ENCODE data around the gene COX4I1.

The COX4I1 gene

DNA sequence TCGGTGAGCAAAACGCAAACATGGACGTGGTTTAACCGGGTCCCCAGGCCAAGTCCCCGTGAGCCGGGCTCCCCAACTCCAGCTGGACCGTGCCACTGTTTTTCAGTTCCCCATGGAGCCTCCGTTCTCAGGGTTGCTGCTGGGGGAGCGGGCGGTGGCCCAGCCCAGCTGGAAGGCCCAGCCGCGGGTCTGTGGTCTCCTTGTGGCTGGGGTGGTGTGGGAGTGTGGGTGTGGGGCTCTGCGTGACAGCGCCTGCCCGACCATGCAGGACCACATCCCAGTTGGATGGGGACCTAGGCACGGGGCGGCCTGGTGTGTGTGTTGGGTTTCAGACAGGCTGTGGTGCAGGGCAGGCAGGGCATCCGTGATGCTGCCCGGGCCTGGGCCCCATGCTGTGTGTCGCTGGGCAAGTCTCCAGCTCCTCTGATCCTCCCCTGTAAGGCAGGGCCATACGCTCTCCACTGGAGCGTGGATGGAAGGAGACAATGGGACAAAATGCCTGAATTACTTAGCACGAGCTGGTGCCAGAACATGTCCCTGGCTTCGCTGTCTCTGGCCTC is 40.3 kb downstream of the COX4I1 start:
- TF ChIP-seq, protein P1, sequence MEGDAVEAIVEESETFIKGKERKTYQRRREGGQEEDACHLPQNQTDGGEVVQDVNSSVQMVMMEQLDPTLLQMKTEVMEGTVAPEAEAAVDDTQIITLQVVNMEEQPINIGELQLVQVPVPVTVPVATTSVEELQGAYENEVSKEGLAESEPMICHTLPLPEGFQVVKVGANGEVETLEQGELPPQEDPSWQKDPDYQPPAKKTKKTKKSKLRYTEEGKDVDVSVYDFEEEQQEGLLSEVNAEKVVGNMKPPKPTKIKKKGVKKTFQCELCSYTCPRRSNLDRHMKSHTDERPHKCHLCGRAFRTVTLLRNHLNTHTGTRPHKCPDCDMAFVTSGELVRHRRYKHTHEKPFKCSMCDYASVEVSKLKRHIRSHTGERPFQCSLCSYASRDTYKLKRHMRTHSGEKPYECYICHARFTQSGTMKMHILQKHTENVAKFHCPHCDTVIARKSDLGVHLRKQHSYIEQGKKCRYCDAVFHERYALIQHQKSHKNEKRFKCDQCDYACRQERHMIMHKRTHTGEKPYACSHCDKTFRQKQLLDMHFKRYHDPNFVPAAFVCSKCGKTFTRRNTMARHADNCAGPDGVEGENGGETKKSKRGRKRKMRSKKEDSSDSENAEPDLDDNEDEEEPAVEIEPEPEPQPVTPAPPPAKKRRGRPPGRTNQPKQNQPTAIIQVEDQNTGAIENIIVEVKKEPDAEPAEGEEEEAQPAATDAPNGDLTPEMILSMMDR (IDR thresholded peaks at IDR 0.05; ENCODE audit: borderline replicate concordance, extremely low read depth, low read length, poor library complexity, severe bottlenecking): no peak
- no peaks in the 10 kb centered on the region for H3K4me1 ChIP-seq (ENCODE audit: insufficient read depth, low read length)
- H3K4me3 ChIP-seq (ENCODE audit: low read depth in 1 of 2, low read length in 2 of 2): no peak overlapping the region
- no peak overlapping the region for H3K9ac ChIP-seq (ENCODE audit: low read depth, low read length)
- no peak overlapping the region for H2AFZ ChIP-seq (ENCODE audit: low read depth, low read length)
- no peak overlapping the region for H3K4me2 ChIP-seq (ENCODE audit: insufficient read depth, low read length)
- no peaks in the 10 kb centered on the region for H4K20me1 ChIP-seq (ENCODE audit: insufficient read depth, low read length)
- DNase-seq (no peak), ATAC-seq (ENCODE audit: insufficient read depth, low read depth) (no peak)
- H3K27ac ChIP-seq (ENCODE audit: low read length): no peak overlapping the region
- H3K9me3 ChIP-seq (ENCODE audit: insufficient read depth, low read length, severe bottlenecking): no peaks in the 10 kb centered on the region
- H3K79me2 ChIP-seq (ENCODE audit: insufficient read depth, low read length): no peaks in the 10 kb centered on the region
- no peaks in the 10 kb centered on the region for H3K27me3 ChIP-seq (ENCODE audit: insufficient read depth, low read length, poor library complexity)
- H3K36me3 ChIP-seq (ENCODE audit: insufficient read depth, low read length): no peaks in the 10 kb centered on the region

DNA sequence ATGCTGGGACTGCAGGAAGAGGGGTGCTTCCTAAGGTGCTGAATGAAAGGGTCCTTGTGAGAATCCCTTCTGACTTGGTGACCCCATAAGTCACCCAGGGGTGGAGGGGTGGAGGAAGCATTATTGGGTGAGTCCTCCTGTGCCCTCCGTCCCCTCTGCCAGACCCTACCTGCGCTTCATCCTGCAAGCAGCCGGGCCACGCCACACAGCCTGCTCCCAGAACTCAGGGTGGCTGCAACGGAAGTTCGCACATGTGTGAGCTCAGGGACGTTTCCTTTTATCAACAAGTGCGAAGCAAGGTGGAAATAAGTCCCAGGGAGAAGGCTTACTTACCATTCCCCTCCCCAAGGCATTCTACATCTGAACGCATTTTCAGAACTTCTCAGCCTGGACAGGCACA is 40.9 kb downstream of the COX4I1 start:
- DNase-seq (no peak), ATAC-seq (ENCODE audit: insufficient read depth, low read depth) (no peak)
- Histone ChIP-seq H3K27me3 (ENCODE audit: insufficient read depth, low read length, poor library complexity) (no peaks in the 10 kb centered on the region), H3K36me3 (ENCODE audit: insufficient read depth, low read length) (no peaks in the 10 kb centered on the region), H2AFZ (ENCODE audit: low read depth, low read length) (no peak overlapping the region), H3K4me1 (ENCODE audit: insufficient read depth, low read length) (no peaks in the 10 kb centered on the region), H3K9ac (ENCODE audit: low read depth, low read length) (no peak overlapping the region), H3K4me2 (ENCODE audit: insufficient read depth, low read length) (no peak overlapping the region), H3K4me3 (ENCODE audit: low read depth in 1 of 2, low read length in 2 of 2) (no peak overlapping the region), H4K20me1 (ENCODE audit: insufficient read depth, low read length) (no peaks in the 10 kb centered on the region), H3K79me2 (ENCODE audit: insufficient read depth, low read length) (no peaks in the 10 kb centered on the region), H3K27ac (ENCODE audit: low read length) (no peak overlapping the region), H3K9me3 (ENCODE audit: insufficient read depth, low read length, severe bottlenecking) (no peaks in the 10 kb centered on the region)
- TF ChIP-seq, protein P1 (IDR thresholded peaks at IDR 0.05; ENCODE audit: borderline replicate concordance, extremely low read depth, low read length, poor library complexity, severe bottlenecking): no peak
- no peak for TF ChIP-seq EZH2 (IDR thresholded peaks at IDR 0.05; ENCODE audit: borderline replicate concordance, low read depth, low read length, severe bottlenecking)

DNA sequence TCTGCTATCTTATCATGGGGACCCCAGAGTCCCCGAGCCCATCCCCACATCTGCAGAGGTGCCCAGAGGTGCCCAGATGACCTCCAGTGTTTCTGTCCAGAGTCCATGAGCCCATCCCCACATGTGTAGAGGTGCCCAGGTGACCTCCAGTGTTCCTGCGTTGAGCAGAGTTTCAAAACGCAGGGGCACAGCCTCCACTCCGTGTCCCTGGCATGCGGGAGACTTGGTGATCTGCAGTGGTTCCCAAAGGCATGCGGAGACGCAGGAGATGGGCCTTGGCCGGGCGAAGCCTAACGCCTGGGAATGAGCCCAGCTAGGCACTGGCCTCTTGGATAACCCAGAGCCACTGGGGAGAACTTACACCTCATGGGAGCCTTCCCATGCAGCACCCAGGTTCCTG is 41.3 kb downstream of the COX4I1 start:
- no peak for DNase-seq
- TF ChIP-seq, protein P1 (IDR thresholded peaks at IDR 0.05; ENCODE audit: borderline replicate concordance, extremely low read depth, low read length, poor library complexity, severe bottlenecking): no peak
- no peak for TF ChIP-seq EZH2 (IDR thresholded peaks at IDR 0.05; ENCODE audit: borderline replicate concordance, low read depth, low read length, severe bottlenecking)
- ATAC-seq (ENCODE audit: insufficient read depth, low read depth): no peak

DNA sequence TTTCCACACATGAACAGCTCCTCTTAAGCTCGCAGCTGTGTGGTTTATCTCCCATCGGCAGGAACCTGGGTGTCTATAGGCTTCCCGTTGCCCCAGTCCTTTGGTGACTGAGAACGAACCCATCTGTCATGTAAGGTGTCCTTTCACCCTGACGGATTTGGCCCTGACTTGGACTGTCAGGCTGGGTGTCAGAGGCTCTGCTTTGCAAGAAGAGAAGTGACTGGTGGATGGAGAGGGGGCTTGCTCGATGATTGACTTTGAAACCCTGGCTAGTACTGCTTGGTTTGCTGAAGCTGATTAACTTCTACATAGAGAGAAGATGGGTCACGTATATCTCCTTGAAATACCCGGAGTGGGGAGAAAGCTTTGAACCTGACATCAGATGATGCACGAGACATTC is 42.9 kb downstream of the COX4I1 start:
- no peaks in the 10 kb centered on the region for H4K20me1 ChIP-seq (ENCODE audit: insufficient read depth, low read length)
- H3K27me3 ChIP-seq (ENCODE audit: insufficient read depth, low read length, poor library complexity): no peaks in the 10 kb centered on the region
- no peak for DNase-seq
- H2AFZ ChIP-seq (ENCODE audit: low read depth, low read length): no peak overlapping the region
- no peak overlapping the region for H3K27ac ChIP-seq (ENCODE audit: low read length)
- no peak for ATAC-seq (ENCODE audit: insufficient read depth, low read depth)
- no peaks in the 10 kb centered on the region for H3K79me2 ChIP-seq (ENCODE audit: insufficient read depth, low read length)
- no peaks in the 10 kb centered on the region for H3K4me1 ChIP-seq (ENCODE audit: insufficient read depth, low read length)
- no peak overlapping the region for H3K4me3 ChIP-seq (ENCODE audit: low read depth in 1 of 2, low read length in 2 of 2)
- TF ChIP-seq EZH2 (IDR thresholded peaks at IDR 0.05; ENCODE audit: borderline replicate concordance, low read depth, low read length, severe bottlenecking): no peak
- TF ChIP-seq, protein P1 (IDR thresholded peaks at IDR 0.05; ENCODE audit: borderline replicate concordance, extremely low read depth, low read length, poor library complexity, severe bottlenecking): no peak
- H3K36me3 ChIP-seq (ENCODE audit: insufficient read depth, low read length): no peaks in the 10 kb centered on the region
- H3K4me2 ChIP-seq (ENCODE audit: insufficient read depth, low read length): no peak overlapping the region
- H3K9me3 ChIP-seq (ENCODE audit: insufficient read depth, low read length, severe bottlenecking): no peaks in the 10 kb centered on the region
- no peak overlapping the region for H3K9ac ChIP-seq (ENCODE audit: low read depth, low read length)

More for the DNA sequence above, 41.3 kb downstream of the COX4I1 start:
- Histone ChIP-seq H3K9ac (ENCODE audit: low read depth, low read length) (no peak overlapping the region), H3K9me3 (ENCODE audit: insufficient read depth, low read length, severe bottlenecking) (no peaks in the 10 kb centered on the region), H4K20me1 (ENCODE audit: insufficient read depth, low read length) (no peaks in the 10 kb centered on the region), H2AFZ (ENCODE audit: low read depth, low read length) (no peak overlapping the region), H3K27ac (ENCODE audit: low read length) (no peak overlapping the region), H3K36me3 (ENCODE audit: insufficient read depth, low read length) (no peaks in the 10 kb centered on the region), H3K4me3 (ENCODE audit: low read depth in 1 of 2, low read length in 2 of 2) (no peak overlapping the region), H3K27me3 (ENCODE audit: insufficient read depth, low read length, poor library complexity) (no peaks in the 10 kb centered on the region), H3K4me1 (ENCODE audit: insufficient read depth, low read length) (no peaks in the 10 kb centered on the region), H3K4me2 (ENCODE audit: insufficient read depth, low read length) (no peak overlapping the region), H3K79me2 (ENCODE audit: insufficient read depth, low read length) (no peaks in the 10 kb centered on the region)

All from DND-41 (cell line).